ENCODE results near the gene MAP7.
"Not testable (repeated sequence)": the region's sequence is repeated elsewhere in the genome, so short reads cannot be mapped to it uniquely, and the experiment has no call there.

Gene MAP7

GRCh38 chr6:136464874-136465273, 85.3 kb downstream of the MAP7 start:
- no peak for DNase-seq

- DNase-seq = no peak
These were observed 86.1 kb downstream of the MAP7 start for GRCh38 chr6:136464148-136464547.

DNA sequence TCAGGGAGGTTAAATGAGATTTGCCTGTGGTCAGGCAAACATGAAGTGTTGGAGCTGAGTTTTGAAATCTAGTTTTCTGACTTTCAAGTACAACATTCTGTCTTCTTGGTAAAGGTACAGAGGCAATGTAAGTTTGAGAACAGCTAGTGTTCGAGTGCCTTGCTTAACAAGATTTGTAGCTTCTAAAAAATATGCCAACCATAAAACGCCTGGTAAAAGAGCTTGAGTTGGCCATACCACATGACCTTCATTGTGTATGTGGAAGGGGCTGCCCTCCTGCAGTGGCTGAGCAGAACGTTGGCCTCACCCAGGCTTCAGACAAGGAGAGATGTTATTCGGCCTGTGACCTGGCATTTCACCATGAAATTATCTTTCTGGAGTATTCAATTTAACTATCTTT, 86.5 kb downstream of the MAP7 start:
- no peak for DNase-seq

GRCh38 chr6:136446579-136447187, 103.5 kb downstream of the MAP7 start:
- no peak for DNase-seq

DNA sequence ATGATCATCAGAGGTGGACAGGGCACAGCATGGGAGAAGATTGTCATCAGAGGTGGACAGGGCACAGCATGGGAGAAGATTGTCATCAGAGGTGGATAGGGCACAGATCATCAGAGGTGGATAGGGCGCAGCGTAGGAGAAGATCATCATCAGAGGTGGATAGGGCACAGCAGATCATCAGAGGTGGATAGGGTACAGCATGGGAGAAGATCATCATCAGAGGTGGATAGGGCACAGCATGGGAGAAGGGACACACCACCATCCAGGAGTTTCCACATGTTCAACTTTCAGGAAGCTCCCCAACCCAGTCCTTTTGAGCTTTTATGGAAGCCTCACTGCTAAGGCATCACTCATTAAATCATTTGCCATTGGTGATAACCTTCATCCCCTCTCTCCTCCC, 104.1 kb downstream of the MAP7 start:
- no peak for DNase-seq

DNA sequence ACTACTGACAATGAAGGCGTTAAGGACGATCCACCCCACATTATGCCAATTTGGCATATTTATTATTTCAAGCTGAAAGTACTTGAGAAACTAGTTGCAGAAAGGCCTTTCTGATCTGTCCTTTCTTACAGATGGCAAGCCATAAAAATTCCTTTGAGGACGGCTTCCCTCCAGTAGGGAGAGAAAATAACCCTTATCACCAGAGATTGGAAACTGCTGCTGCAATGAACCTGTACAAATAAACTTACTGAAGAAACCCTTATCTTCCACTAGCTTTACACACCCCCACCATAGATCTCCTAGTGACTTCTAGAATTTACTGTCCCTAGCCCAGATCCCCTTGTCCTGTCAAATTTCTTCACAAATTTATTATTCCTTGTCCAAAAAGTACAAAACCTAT, 105.2 kb downstream of the MAP7 start:
- no peak for DNase-seq

DNA sequence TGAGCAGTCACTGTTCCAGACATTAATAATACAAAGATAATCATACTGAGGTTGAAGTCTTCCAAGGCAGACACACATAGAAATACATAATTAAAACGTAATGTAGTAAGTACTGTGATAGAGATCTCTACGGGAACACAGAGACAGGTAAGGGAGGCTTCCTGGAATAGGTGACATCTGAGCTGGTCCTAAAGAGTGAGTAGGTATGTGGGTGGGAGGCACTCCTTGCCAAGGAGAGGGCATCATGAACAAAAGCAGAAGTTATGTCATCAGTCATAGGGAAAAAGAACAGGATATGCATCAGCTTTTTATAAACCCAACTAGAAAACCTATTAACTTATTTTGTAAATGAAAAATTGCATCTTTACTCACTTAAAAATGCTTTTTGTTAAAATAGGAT, 110.0 kb downstream of the MAP7 start:
- DNase-seq = no peak

GRCh38 chr6:136439514-136440190, 110.6 kb downstream of the MAP7 start:
- DNase-seq = no peak

DNA sequence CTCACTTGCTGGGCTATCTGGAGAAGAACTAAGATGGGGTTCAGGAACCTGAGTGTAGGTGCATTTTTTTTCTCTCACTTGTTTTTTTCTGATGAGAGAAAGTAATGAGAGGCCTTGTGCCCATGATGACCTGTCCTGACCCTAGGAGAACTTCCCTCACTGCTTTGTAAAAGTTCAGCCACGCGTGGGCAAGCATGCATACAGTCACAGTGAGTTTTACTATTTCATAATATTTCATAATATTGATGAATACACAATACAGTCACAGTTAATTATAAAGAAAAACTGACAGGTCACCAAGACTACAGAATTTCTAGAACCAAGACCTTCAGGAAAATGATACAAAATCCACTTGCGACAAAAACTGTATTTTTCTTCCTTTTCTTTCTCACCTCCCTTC, 111.8 kb downstream of the MAP7 start:
- DNase-seq = no peak

DNA sequence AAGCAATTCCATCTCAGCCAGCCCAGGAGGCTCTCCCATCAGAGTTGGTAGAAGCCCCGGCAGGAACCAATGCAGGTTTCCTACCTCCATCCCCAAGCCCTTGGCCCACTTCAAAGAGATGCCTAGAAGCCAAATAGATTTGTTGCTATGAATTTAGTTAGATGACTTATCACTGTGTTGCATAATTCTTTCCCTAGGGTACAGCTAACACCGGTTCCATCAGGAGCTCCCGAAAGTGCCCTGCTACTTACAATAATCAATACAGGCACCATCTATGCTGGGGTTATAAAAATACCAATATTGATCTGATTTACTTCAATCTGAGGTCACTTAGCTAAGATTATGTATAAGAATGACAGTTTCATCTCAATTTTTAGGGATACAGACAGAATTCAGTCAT, 113.0 kb downstream of the MAP7 start:
- no peak for DNase-seq

GRCh38 chr6:136435101-136435500, 115.1 kb downstream of the MAP7 start:
- DNase-seq = no peak

DNA sequence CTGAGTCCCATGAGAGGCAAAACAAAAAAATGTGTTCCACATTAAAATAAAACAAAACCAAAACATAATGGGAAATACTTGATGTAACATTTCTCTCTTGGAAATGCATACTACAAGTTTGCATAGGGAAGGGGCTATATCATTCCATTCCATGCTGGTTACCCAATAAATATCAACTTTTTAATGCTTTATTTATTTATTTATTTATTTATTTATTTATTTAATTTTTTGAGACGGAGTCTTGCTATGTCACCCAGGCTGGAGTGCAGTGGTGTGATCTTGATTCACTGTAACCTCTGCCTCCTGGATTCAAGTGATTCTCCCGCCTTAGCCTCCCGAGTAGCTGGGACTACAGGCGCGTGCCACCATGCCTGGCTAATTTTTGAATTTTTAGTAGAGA, 118.9 kb downstream of the MAP7 start:
- not testable (repeated sequence) for DNase-seq

GRCh38 chr6:136429264-136430065, 120.8 kb downstream of the MAP7 start:
- no peak for DNase-seq

GRCh38 chr6:136427378-136427717, 122.9 kb downstream of the MAP7 start:
- no peak for DNase-seq

GRCh38 chr6:136426627-136427377, 123.4 kb downstream of the MAP7 start:
- no peak for DNase-seq

- DNase-seq = no peak
These were observed 124.4 kb downstream of the MAP7 start for GRCh38 chr6:136425793-136426192.

- no peak for DNase-seq
These were observed 125.3 kb downstream of the MAP7 start for GRCh38 chr6:136424901-136425300.

DNA sequence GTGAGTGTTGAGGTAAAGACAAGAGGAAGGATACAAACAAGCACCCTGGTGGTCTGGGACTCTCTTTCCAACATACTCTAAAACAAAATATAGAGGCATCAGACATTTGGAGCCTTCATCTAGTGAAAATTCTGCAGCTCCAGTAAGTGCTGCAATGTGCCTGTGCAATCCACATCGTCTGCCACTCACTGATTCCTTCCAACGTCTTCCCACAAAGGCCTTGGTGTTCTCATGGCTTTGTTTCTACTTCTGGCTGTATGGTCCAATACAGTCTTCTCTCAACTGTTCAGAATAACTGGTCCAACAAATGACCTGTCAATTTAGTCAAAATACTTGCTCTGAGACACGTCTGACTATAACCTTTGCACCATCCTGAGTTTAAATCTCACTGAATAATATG, 125.8 kb downstream of the MAP7 start:
- DNase-seq = no peak

DNA sequence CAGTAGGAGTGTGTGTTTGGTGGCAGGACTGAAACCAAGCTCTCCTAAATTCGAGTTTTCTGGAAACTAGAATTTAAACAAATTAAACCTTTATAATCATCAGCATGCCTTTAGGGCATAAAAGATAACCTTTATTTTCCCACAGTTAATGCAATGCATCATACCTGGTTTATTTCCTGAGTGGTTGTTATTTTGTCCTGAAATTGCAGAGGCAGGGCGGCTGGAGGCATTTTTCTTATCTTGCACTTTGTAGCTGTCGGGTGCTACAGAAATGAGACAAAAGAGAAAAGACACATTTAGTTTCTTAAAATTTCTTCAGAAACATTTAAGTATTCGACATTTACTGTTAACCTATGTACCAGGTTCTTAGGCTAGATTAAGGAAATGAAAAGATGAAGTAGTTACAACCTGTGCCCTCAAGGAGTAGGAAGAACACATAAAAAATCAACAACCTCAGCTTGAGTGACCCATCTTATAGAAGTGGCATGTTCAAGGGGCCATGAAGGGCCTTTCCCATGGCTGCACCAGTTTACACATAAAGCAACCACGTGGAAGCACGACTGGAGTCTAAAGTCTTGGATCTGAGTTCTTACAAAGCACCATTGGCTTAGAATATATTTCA, 128.6 kb downstream of the MAP7 start:
- DNase-seq = no peak

DNA sequence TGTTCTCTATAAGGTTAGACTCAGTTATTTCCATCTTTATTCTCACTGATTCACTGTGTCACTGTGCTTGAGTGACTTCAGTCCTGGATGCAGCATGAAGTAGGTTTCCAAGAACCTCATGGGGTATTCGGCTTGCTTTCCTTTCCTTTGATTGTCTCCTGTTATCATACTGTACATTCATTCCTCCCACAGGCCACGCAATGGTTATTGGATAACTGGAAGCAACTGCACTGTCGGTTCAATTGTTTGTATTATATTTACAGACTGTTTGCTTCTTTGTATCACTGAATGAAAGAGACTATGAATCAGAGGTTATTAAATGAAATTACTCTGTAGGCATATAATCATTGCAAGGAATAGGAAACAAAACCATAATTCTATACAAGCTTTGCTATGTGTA, 129.4 kb downstream of the MAP7 start:
- DNase-seq = no peak

- DNase-seq = no peak
These were observed 134.7 kb downstream of the MAP7 start for GRCh38 chr6:136415351-136416007.

DNA sequence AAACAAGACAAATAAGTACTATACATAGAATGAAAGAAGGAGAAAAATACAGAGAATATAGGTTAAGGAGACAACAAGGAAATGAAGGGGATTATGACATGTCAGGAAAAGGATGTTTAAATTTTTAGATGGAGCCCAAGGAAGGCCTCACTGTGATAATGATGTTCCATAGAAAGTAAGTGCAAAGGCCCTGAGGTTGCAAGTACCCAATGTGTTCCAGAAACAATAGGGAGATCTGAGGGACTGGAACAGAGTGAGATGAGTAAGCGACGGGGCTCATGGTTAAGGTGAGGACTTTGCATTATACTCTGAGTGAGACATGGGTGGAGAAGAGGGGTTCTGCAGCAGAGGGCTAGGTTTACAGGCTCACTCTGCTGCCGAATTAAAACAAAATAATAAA, 137.8 kb downstream of the MAP7 start:
- no peak for DNase-seq

Measured in femur (tissue), 1 donor.